H1 (cell line): ENCODE measurements around the gene TRPC4. TPM values are rescaled to one million over a fixed set of nuclear protein-coding genes. Genes with fewer than 3 reads are reported as not detected.

Experiments
- PHF8 ChIP-seq: fragments of 200-600 bp; sonication (generic); conservative IDR thresholded peaks from 2 replicates; pipeline ENCODE4 v1.7.1; 2012; ENCODE audit warnings: low read depth, mild to moderate bottlenecking, inconsistent platforms, low read length, moderate library complexity
- SIX5 ChIP-seq: IDR thresholded peaks from 2 replicates; pipeline ENCODE4 v1.6.1; 2011; ENCODE audit warnings: mild to moderate bottlenecking, low read depth, low read length
- polyA plus RNA-seq, 7 experiments: library from polyadenylated mRNA; depleted of rRNA in 3 of 7; stranded (reverse) in 5 of 7; unstranded in 2 of 7; fragments of >200 nt in 5 of 7; fragments of 200-250 nt in 2 of 7; gene quantifications; 1 replicate in 5 of 7; 2 replicates in 1 of 7; 4 replicates in 1 of 7; pipeline versions ENCODE4 v1.2.1 to v1.2.3, GENCODE V29; 2011 to 2013; ENCODE audit warnings: missing spikeins in 2 of 7, mixed read lengths in 2 of 7
- total RNA-seq: library from RNA; stranded (reverse); fragmentation: NEBNext Ultra II Directional; extraction: Animal tissue kit (Norgen Biotek cat#: 25700); gene quantifications from 2 replicates; pipeline ENCODE4 v1.2.1, GENCODE V29; 2021
- TF ChIP-seq, protein P1 (sequence below): IDR thresholded peaks from 2 replicates; pipeline ENCODE4 v1.6.1; 2011; ENCODE audit warnings: low read depth, mild to moderate bottlenecking, low read length; ENCODE audit not compliant: insufficient read depth

The TRPC4 gene
- total and polyA plus RNA-seq, 2 of the 8 experiments (the other 6 are each of a cell fraction or from before 2014, with no cell fraction given) = 12.3 to 14.7 TPM

DNA sequence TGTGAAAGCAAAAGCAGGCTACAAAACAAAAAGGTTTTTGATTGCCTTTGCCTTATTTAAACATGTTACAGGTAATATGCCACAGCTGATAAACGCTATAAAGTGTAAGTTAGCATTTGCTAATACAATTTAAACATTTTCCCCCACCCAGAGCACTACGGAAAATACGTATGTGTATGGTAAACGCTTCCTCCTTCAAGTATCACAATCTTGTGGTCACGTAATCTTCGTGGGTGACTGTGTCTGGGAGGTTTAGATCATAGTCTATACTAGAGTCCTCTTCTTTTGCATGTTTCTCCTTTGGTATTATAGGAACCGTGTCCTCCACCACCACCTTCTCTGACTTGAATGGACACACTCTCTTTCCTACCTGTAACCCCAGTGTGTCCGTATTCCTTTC, 232.9 kb downstream of the TRPC4 start (continued):
- TF ChIP-seq, protein P1, sequence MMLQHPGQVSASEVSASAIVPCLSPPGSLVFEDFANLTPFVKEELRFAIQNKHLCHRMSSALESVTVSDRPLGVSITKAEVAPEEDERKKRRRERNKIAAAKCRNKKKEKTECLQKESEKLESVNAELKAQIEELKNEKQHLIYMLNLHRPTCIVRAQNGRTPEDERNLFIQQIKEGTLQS = no peak
- TF ChIP-seq SIX5 = no peak
- no peak for TF ChIP-seq PHF8
- TF ChIP-seq, all 59 proteins: peak for 0
